ENCODE results near the gene NKIRAS2.

NKIRAS2 gene

DNA sequence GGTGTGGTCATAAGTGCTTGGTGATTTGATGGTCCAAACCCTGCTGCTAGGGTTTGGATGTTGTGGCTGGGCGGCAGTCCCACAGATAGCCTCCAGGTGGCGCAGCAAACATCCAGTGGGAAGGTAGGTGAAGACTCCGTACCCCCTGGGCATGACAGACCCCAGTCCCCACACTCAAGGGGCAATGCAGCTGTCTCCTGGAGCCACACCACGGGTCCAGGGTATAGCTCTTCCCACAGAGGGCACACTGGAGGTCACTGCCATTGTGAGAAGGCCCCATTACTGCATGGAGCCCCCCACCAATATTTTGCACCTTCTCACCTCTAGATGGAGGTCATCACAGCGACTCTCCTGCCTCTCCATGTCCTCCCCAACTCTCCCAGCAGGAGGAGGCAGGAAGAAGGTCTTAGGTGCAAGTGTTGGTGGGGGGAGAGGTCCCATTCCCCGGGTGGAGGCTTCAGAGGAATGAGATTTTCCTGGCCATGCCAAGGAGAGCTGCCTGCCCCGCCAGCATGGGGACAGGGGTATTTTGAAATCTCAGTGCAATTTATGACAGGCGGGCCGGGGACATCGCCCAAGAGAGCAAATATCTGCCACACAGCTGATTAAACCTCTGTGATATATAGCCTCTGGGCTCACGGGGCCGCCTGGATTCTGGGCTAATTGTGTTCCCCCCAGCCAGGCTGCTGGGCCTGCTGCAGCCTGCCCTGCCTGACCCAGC lies 47.6 kb downstream of the NKIRAS2 start:
- in situ Hi-C loops (cut with HindIII; ENCODE audit: low sequenced_read_pairs) = no loop called here
- no peak overlapping the region for H3K4me3 ChIP-seq (ENCODE audit: low read depth, low read length)
- DNase-seq (ENCODE audit: low read depth) = peak; percentile 9
- TF ChIP-seq, protein P1, sequence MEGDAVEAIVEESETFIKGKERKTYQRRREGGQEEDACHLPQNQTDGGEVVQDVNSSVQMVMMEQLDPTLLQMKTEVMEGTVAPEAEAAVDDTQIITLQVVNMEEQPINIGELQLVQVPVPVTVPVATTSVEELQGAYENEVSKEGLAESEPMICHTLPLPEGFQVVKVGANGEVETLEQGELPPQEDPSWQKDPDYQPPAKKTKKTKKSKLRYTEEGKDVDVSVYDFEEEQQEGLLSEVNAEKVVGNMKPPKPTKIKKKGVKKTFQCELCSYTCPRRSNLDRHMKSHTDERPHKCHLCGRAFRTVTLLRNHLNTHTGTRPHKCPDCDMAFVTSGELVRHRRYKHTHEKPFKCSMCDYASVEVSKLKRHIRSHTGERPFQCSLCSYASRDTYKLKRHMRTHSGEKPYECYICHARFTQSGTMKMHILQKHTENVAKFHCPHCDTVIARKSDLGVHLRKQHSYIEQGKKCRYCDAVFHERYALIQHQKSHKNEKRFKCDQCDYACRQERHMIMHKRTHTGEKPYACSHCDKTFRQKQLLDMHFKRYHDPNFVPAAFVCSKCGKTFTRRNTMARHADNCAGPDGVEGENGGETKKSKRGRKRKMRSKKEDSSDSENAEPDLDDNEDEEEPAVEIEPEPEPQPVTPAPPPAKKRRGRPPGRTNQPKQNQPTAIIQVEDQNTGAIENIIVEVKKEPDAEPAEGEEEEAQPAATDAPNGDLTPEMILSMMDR (IDR thresholded peaks at IDR 0.05; ENCODE audit: low read depth, low read length, missing control alignments) = peak; percentile 89

DNA sequence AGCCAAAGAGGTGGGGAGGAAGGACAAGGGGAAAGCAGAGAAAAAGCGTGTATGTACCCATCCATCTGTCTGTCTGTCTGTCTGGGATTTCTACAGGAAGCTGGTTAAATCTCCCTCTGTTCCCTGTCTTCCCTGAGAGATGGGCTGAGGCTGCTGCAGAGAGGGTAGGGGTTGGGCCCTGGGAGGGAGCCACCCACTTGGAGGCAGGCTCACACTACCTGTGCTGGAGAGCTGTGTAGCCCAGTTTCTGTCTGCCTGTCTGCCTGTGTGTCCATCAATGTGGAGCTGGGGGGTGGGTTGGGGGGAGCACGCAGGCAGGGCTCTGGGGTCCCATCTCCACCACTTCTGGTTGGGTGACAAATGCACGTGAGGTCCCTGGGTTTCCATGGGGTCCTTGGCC lies 49.1 kb downstream of the NKIRAS2 start:
- no peak overlapping the region for H3K4me3 ChIP-seq (ENCODE audit: low read depth, low read length)
- TF ChIP-seq, protein P1 (IDR thresholded peaks at IDR 0.05; ENCODE audit: low read depth, low read length, missing control alignments) = no peak
- DNase-seq (ENCODE audit: low read depth) = no peak
- in situ Hi-C loops (cut with HindIII; ENCODE audit: low sequenced_read_pairs) = no loop called here

DNA sequence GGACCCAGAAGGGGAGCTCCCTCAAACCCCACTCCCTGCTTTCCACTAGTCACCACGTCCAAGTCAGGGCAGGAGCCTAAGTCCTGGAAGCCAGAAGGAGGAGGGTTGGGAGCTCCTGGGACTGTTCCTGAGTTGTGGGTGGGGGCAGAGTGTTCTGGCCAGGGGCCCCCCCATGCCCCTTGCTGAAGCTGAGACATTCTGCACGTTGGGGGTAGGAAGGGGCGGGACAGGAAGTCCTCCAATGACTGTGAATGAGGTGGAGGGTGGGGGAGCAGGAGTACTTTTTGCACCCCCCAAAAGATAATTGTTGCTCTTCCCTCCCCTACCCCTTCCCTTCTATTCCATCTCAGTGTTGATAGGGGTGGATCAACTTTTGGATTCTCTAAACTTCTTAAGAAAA lies 51.9 kb downstream of the NKIRAS2 start:
- no peak overlapping the region for H3K4me3 ChIP-seq (ENCODE audit: low read depth, low read length)
- no peak for DNase-seq (ENCODE audit: low read depth)
- in situ Hi-C loops (cut with HindIII; ENCODE audit: low sequenced_read_pairs) = no loop called here
- TF ChIP-seq, protein P1 (IDR thresholded peaks at IDR 0.05; ENCODE audit: low read depth, low read length, missing control alignments) = no peak

- no peak for DNase-seq (ENCODE audit: low read depth)
- in situ Hi-C loops (cut with HindIII; ENCODE audit: low sequenced_read_pairs) = no loop called here
- peak overlapping the region; percentile 10 for H3K4me3 ChIP-seq (ENCODE audit: low read depth, low read length)
- TF ChIP-seq, protein P1 (IDR thresholded peaks at IDR 0.05; ENCODE audit: low read depth, low read length, missing control alignments) = peak; percentile 8
These were observed 52.7 kb downstream of the NKIRAS2 start for GRCh38 chr17:42072323-42073187.
